Measurements from ENCODE around the gene PLEKHO1. TPM values are rescaled to one million over a fixed set of nuclear protein-coding genes. Genes with fewer than 3 reads are reported as not detected.
"Not testable (repeated sequence)": the region's sequence is repeated elsewhere in the genome, so short reads cannot be mapped to it uniquely, and the experiment has no call there.

The PLEKHO1 gene
- total RNA-seq, 2 donors from 2014 or later = 4.8 to 43.0 TPM

DNA sequence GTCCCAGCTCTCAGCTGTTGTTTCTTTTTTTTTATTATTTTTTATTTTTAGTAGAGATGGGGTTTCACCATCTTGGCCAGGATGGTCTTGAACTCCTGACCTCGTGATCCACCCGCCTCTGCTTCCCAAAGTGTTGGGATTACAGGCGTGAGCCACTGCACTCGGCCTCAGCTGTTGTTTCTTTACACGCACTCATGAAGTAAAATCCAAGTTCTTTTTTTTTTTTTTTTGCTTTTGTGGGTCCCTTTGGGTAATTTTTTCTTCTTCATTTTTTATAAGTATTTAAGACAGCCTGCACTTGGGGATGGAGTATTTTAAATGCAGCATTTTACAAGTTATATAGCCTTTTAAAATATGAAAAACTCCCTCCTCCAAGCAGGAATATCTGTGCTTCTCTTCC is 3.7 kb upstream of the PLEKHO1 start:
- intact Hi-C loops (cut with DNase I, micrococcal nuclease); ATAC-seq; DNase-seq: not testable (repeated sequence)

DNA sequence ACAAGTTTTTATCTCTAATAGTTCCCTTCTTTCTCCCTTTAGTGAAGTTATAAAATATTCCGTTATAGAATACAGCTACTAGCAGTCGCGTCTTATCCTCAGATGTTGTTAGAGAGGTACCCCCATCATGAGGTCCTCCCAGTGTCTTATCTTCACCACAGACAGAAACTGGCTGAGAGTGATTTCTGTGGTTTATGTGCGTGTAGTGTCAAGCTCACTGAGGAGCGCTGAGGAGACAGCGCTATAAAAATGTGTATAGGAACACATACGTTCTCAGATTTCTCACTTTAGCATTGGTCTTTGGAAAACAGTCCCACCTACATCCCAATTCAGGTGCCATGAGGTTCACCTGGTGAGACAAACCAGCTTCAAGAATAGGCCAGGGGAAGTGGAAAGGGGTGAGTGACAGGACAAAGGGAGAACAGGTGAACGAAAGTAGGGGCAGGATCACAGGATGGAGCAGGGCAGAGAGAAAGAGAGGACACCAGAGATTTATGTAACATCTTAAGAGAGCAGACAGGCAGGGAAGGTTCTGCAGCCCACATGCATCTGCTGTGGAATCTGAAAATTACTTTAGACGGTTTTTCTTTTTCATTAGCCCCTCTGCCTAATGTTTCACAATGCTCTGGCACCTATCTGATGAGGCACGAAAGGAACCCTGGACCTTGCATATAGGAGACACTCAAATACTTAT is 2.7 kb upstream of the PLEKHO1 start:
- DNase-seq (no peak), ATAC-seq (no peak)
- intact Hi-C loops (cut with DNase I, micrococcal nuclease) = no loop called here

DNA sequence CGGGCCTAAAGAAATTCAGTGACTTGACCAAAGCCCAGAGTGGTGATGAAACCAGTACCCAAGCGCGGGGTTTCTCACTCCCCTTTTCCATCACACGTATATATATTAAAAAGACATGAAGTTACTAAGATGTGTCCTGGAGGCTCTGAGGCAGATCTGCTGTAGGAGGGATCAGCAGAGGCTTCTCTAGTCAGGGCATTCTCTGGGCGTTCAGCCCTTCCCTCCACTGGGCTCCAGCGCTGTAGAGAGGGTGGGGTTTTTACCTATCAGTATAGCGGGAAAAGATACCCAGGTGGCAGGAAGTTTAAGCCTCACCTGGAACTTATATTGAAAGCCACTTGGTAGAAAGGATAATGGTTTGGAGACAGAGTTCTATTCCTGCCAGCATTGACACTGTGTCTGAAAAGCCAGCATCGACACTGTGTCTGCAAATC is 862 bp upstream of the PLEKHO1 start:
- intact Hi-C loops (cut with DNase I, micrococcal nuclease) = no loop called here
- ATAC-seq (no peak), DNase-seq (no peak)

DNA sequence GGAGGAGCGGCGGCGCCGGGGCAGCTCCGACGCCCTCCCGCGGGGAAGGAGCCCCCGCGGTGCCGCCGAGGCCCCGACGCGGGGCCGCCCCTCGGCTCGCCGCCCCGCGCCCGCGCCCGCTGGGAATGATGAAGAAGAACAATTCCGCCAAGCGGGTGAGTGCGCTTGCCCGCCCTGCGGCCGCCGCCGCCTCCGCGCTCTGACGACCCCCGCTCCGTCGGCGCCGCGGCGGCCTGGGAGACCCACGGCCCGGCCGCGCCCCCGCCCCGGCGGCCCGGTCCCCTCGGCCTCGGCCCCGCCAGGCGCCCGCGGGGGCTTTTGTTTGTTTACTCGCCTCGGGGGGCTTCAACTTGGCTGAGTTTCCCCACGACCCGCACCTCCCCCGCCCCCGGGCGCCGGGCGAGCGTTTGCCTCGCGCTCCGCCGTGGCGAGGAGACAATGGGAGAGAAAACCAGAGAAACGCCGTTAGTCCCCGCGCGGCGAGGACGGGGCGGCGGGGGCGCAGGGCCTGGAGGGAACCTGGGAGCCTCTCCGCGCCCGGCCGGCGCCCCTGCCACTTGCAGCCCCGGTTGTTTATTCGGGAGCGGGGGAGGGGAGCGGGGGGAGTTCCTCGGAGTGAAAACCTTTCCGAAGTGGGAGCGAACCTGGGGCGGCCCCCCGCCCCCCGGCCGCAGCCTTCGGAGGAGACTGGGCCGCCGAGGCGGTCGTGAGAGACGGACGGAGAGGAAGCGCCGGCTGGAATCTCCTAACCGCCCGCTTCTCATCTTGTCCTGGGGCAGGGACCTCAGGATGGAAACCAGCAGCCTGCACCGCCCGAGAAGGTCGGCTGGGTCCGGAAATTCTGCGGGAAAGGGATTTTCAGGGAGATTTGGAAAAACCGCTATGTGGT is 661 bp downstream of the PLEKHO1 start:
- DNase-seq (peak in 1 of 2 donors; percentile 54), ATAC-seq (no peak)
- intact Hi-C loops (cut with DNase I, micrococcal nuclease) = no loop called here

GRCh38 chr1:150151291-150152181 is 1.8 kb downstream of the PLEKHO1 start:
- DNase-seq (peak; percentile 51 to 63), ATAC-seq (peak; percentile 56)
- intact Hi-C loops (cut with DNase I, micrococcal nuclease) = no loop called here

GRCh38 chr1:150152182-150152536 is 2.4 kb downstream of the PLEKHO1 start:
- DNase-seq = no peak
- ATAC-seq = no peak
- intact Hi-C loops (cut with DNase I, micrococcal nuclease) = no loop called here

DNA sequence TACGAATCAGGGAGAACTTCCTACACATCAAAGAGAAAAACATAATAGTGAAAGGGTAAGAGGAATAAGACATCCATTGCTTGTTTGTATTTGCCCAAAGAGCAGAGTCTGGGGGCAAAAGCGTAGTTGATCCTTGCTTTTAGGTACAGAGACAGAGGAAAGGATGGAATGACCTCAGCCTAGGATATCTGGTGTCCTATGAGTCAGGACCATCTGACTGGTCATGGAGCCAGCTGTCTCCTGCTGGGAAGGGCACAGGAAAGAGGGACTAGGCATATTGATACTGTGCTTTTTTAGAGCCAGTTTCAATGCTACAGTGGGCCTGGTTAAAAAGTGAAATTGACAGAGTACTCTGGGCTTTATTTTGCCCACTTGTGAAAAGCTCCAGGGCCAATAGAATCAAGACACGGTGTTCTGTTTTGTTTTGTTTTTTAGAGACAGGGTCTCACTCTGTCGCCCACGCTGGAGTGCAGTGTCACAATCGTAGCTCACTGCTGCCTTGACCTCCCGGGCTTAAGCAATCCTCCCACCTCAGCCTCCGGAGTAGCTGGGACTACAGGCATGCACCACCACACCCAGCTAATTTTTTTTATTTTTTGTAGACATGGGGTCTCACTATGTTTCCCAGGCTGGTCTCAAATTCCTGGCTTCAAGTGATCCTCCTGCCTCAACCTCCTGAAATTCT is 3.2 kb downstream of the PLEKHO1 start:
- ATAC-seq (no peak), DNase-seq (no peak)
- intact Hi-C loops (cut with DNase I, micrococcal nuclease) = no loop called here

- DNase-seq (peak in 1 of 2 donors; percentile 62), ATAC-seq (no peak)
- intact Hi-C loops (cut with DNase I, micrococcal nuclease) = no loop called here
Measured at GRCh38 chr1:150154143-150154542, 4.4 kb downstream of the PLEKHO1 start.

- intact Hi-C loops (cut with DNase I, micrococcal nuclease) = no loop called here
- ATAC-seq = no peak
- no peak for DNase-seq
Measured at GRCh38 chr1:150155413-150156071, 5.8 kb downstream of the PLEKHO1 start.

GRCh38 chr1:150156868-150157603 is 7.3 kb downstream of the PLEKHO1 start:
- DNase-seq = no peak
- no peak for ATAC-seq
- intact Hi-C loops (cut with DNase I, micrococcal nuclease) = no loop called here

DNA sequence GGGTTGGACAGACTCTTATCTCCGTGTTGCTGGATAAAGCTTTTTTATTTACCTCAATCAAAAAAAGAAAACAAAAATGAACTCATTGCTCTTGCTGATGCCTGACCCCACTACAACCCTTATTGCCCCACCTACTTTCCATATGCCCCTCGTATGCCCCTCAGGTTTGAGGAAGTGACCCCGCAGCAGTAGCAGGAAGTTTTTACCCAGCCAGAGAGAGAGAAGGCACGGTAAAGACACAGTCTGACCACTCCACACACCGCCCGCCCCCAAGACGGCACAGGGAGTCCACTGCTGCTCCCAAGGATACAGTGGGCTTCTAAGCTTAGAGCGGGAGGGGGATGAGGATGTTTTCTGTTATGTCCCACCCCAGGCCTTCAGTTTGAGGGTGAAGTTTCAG is 9.8 kb downstream of the PLEKHO1 start:
- intact Hi-C loops (cut with DNase I, micrococcal nuclease) = no loop called here
- DNase-seq = peak; percentile 34 to 48
- no peak for ATAC-seq

GRCh38 chr1:150160964-150161621 is 11.4 kb downstream of the PLEKHO1 start:
- DNase-seq (no peak), ATAC-seq (no peak)
- intact Hi-C loops (cut with DNase I, micrococcal nuclease) = loop anchor here in 1 of 2 donors (10.0 kb wide), 1 partner anchor 266 kb away; the partner anchor contains the start of gene BOLA1

DNA sequence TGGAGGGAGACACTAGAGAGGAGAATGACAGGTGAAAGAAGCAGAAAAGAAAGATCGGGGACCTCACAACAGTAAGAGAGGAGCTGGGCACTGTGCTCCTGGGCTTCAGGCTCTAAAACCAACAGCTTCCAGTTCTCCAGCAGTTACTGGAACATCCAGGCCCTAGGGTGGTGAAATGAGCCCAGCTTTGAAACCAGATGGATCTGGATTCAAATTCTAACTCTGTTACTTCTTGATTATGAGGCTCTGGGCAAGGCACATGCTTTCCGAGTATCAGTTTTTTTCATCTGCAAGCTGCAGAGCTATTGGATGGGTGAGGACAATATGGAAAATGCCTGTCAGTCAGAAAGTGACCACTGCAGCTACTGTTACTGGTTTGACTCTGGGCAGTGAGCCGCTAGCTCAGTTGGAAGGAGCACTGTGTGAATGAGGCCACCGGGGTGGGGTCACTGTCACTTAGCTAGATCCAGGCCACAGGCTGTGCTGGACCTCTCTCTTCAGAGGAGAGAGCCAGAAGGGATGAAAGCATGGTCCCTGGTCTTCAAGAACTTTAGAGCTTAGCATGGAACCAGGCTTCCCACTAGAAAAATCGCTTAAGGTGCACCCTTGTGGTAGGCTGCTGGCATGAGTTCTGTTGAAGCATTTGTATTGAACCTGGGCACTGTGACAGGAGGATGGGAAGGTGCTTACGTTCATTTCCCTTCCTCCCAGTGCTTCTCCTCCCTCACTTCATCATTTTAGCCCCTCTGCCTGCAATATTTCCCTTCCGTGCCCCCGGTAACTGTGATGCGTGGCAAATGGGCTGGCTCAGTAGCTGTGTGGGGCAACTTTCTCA is 12.2 kb downstream of the PLEKHO1 start:
- DNase-seq = no peak

GRCh38 chr1:150162582-150162861 is 12.8 kb downstream of the PLEKHO1 start:
- ATAC-seq (no peak), DNase-seq (no peak)
- intact Hi-C loops (cut with DNase I, micrococcal nuclease) = loop anchor here in 1 of 2 donors (10.0 kb wide), 1 partner anchor 268 kb away; the partner anchor contains the start of gene BOLA1

More for the DNA sequence above, 12.2 kb downstream of the PLEKHO1 start:
- intact Hi-C loops (cut with DNase I, micrococcal nuclease) = loop anchor here in 1 of 2 donors (10.0 kb wide), 1 partner anchor 267 kb away; the partner anchor contains the start of gene BOLA1
- ATAC-seq = no peak

GRCh38 chr1:150162862-150163706 is 13.4 kb downstream of the PLEKHO1 start:
- intact Hi-C loops (cut with DNase I, micrococcal nuclease) = loop anchor here in 1 of 2 donors (10.0 kb wide), 1 partner anchor 268 kb away; the partner anchor contains the start of gene BOLA1
- ATAC-seq = peak; percentile 83

More at GRCh38 chr1:150162862-150163706, 13.4 kb downstream of the PLEKHO1 start:
- DNase-seq = peak; percentile 72 to 91
